Keratinocyte (primary cell): ENCODE data around the gene DMKN. TPM values are rescaled to one million over a fixed set of nuclear protein-coding genes. Genes with fewer than 3 reads are reported as not detected.

ENCODE experiments used
- DNase-seq: peaks from one replicate; pipeline ENCODE4 v3.0.0-alpha.2; 2011; ENCODE audit warnings: low read depth, missing footprints, low spot score
- FAIRE-seq: peaks from 2 replicates; lab custom pipeline; 2011; peaks lifted over from hg19 to GRCh38; lab: Jason Lieb, UNC
- H2AFZ ChIP-seq: 2 replicates; pipeline ENCODE4 v1.6.0; 2012; ENCODE audit warnings: low read length, control low read depth, inconsistent platforms; ENCODE audit not compliant: control insufficient read depth
- H3K27ac ChIP-seq: 2 replicates; pipeline ENCODE4 v1.5.1; 2011; ENCODE audit warnings: low read length; ENCODE audit not compliant: control insufficient read depth, insufficient read depth
- H3K27me3 ChIP-seq: 3 replicates; pipeline ENCODE4 v1.6.0; 2011; ENCODE audit warnings: low read length; ENCODE audit not compliant: control insufficient read depth, insufficient read depth; ENCODE audit errors: extremely low read depth
- H3K36me3 ChIP-seq, 2 experiments: 2 replicates in 1 of 2; 3 replicates in 1 of 2; pipeline ENCODE4 v1.5.1; 2011; ENCODE audit warnings: low read length in 2 of 2, mild to moderate bottlenecking in 1 of 2; ENCODE audit not compliant: control insufficient read depth in 2 of 2, insufficient read depth in 2 of 2; ENCODE audit errors: extremely low read depth in 1 of 2
- H3K4me1 ChIP-seq: 3 replicates; pipeline ENCODE4 v1.5.1; 2011; ENCODE audit warnings: low read length; ENCODE audit not compliant: control insufficient read depth, insufficient read depth; ENCODE audit errors: extremely low read depth
- H3K4me2 ChIP-seq: 3 replicates; pipeline ENCODE4 v1.6.0; 2011; ENCODE audit warnings: low read depth, low read length; ENCODE audit not compliant: control insufficient read depth, insufficient read depth; ENCODE audit errors: extremely low read depth
- H3K4me3 ChIP-seq, 3 experiments: fragments of 200-600 bp in 1 of 3; sonication (generic) in 1 of 3; 2 replicates in 2 of 3; 3 replicates in 1 of 3; pipeline ENCODE4 v1.5.1; 2011 to 2016; ENCODE audit warnings: low read length in 3 of 3, mild to moderate bottlenecking in 3 of 3, control low read depth in 2 of 3, inconsistent platforms in 1 of 3, low read depth in 1 of 3, mixed read lengths in 1 of 3, mixed run types in 1 of 3, moderate library complexity in 1 of 3; ENCODE audit not compliant: control insufficient read depth in 2 of 3, insufficient read depth in 2 of 3; ENCODE audit errors: extremely low read depth in 1 of 3
- H3K79me2 ChIP-seq: 2 replicates; pipeline ENCODE4 v1.6.0; 2012; ENCODE audit warnings: low read length; ENCODE audit not compliant: control insufficient read depth, insufficient read depth
- H3K9ac ChIP-seq: 3 replicates; pipeline ENCODE4 v1.6.0; 2011; ENCODE audit warnings: low read length; ENCODE audit not compliant: control insufficient read depth, insufficient read depth; ENCODE audit errors: extremely low read depth
- H3K9me1 ChIP-seq: 3 replicates; pipeline ENCODE4 v1.6.0; 2011; ENCODE audit warnings: low read length; ENCODE audit not compliant: control insufficient read depth, insufficient read depth; ENCODE audit errors: extremely low read depth
- H3K9me3 ChIP-seq: 2 replicates; pipeline ENCODE4 v1.5.1; 2012; ENCODE audit warnings: low read depth, low read length; ENCODE audit not compliant: control insufficient read depth
- H4K20me1 ChIP-seq: 3 replicates; pipeline ENCODE4 v1.6.0; 2011; ENCODE audit warnings: low read length; ENCODE audit not compliant: control insufficient read depth, insufficient read depth; ENCODE audit errors: extremely low read depth
- CTCF ChIP-seq, 3 experiments: IDR thresholded peaks in 1 of 3; conservative IDR thresholded peaks in 1 of 3; optimal IDR thresholded peaks in 1 of 3; 2 replicates in 2 of 3; 3 replicates in 1 of 3; pipeline versions ENCODE3 to v1.5.1; 2011; ENCODE audit warnings: low read length in 3 of 3, mild to moderate bottlenecking in 3 of 3, moderate library complexity in 2 of 3, control low read depth in 1 of 3, inconsistent platforms in 1 of 3; ENCODE audit not compliant: insufficient read depth in 2 of 3; ENCODE audit errors: extremely low read depth in 1 of 3
- EZH2 ChIP-seq: IDR thresholded peaks from one replicate; pipeline ENCODE4 v1.6.1; 2012; ENCODE audit warnings: inconsistent platforms, mild to moderate bottlenecking, low read length, moderate library complexity
- dilution Hi-C: fragments of 300-500 bp; cut with MboI; formaldehyde crosslinking; loops from one replicate; pipeline ENCODE4 v1.7.0; 2020; ENCODE audit warnings: low sequenced_read_pairs; ENCODE audit not compliant: extremely low pct_ligation_motif_present
- polyA plus RNA-seq, 5 experiments: library from polyadenylated mRNA; depleted of rRNA in 3 of 5; stranded (reverse) in 3 of 5; stranded (forward) in 1 of 5; unstranded in 1 of 5; fragments of >200 nt; gene quantifications; 1 replicate in 1 of 5; 2 replicates in 3 of 5; 3 replicates in 1 of 5; pipeline versions ENCODE4 v1.2.1 to v1.2.3, GENCODE V29; 2011 to 2012; ENCODE audit warnings: missing spikeins in 2 of 5, low read depth in 1 of 5, low replicate concordance in 1 of 5

DMKN gene
- polyA plus RNA-seq, 1 donor (not counting 4 experiments of a cell fraction or from before 2014, with no cell fraction given) = 235 TPM

GRCh38 chr19:35511337-35511736, 2.1 kb downstream of the DMKN start:
- peaks cover 0 to 7% of the 10 kb centered on the region in 2 experiments for H3K36me3 ChIP-seq
- DNase-seq (no peak), FAIRE-seq (no peak)
- no peak for TF ChIP-seq CTCF (optimal IDR thresholded peaks at IDR 0.05 in 1 of 3, IDR thresholded peaks at IDR 0.05 in 1 of 3, conservative IDR thresholded peaks at IDR 0.05 in 1 of 3; ENCODE audit: extremely low read depth in 1 of 3, insufficient read depth in 2 of 3, low read length in 3 of 3)
- no peak for TF ChIP-seq EZH2
- no peak overlapping the region for H3K9ac ChIP-seq
- H2AFZ ChIP-seq = no peak overlapping the region
- dilution Hi-C loops = no loop called here
- peaks cover 16% of the 10 kb centered on the region for H3K4me1 ChIP-seq
- H3K79me2 ChIP-seq = peaks cover 20% of the 10 kb centered on the region
- no peak overlapping the region for H3K4me2 ChIP-seq
- no peak overlapping the region for H3K27ac ChIP-seq
- no peaks in the 10 kb centered on the region for H3K9me1 ChIP-seq
- peaks cover 5% of the 10 kb centered on the region for H3K27me3 ChIP-seq
- H3K9me3 ChIP-seq = no peaks in the 10 kb centered on the region
- no peaks in the 10 kb centered on the region for H4K20me1 ChIP-seq
- H3K4me3 ChIP-seq = no peak overlapping the region

GRCh38 chr19:35510626-35510964, 2.9 kb downstream of the DMKN start:
- H3K36me3 ChIP-seq = peaks cover 7 to 14% of the 10 kb centered on the region in 2 experiments
- no peak overlapping the region for H3K27ac ChIP-seq
- no peaks in the 10 kb centered on the region for H3K9me3 ChIP-seq
- no peaks in the 10 kb centered on the region for H4K20me1 ChIP-seq
- peak overlapping the region; percentile 99 for H3K4me2 ChIP-seq
- DNase-seq (no peak), FAIRE-seq (no peak)
- H3K27me3 ChIP-seq = peaks cover 5% of the 10 kb centered on the region
- no peaks in the 10 kb centered on the region for H3K9me1 ChIP-seq
- peaks cover 16% of the 10 kb centered on the region for H3K4me1 ChIP-seq
- dilution Hi-C loops = no loop called here
- peak overlapping the region; percentile 88 for H2AFZ ChIP-seq
- peak overlapping the region; percentile 63 to 94 (median 88) for H3K4me3 ChIP-seq
- H3K9ac ChIP-seq = peak overlapping the region; percentile 85
- TF ChIP-seq EZH2 = no peak
- no peak for TF ChIP-seq CTCF (optimal IDR thresholded peaks at IDR 0.05 in 1 of 3, IDR thresholded peaks at IDR 0.05 in 1 of 3, conservative IDR thresholded peaks at IDR 0.05 in 1 of 3; ENCODE audit: extremely low read depth in 1 of 3, insufficient read depth in 2 of 3, low read length in 3 of 3)
- peaks cover 21% of the 10 kb centered on the region for H3K79me2 ChIP-seq
